ENCODE measurements around the gene HK2. TPM values are rescaled to one million over a fixed set of nuclear protein-coding genes. Genes with fewer than 3 reads are reported as not detected.

Gene HK2
- total and polyA plus RNA-seq, 5 experiments from 2014 or later = 1.2 to 7.3 (median 5.7) TPM

Other genes starting within 250 kb of the HK2 start
- gene M1AP, start 185.8 kb upstream of the HK2 start, total RNA-seq = not detected
- under 1 TPM in 1 of 3 donors, not detected in 2; 0.10 TPM for gene M1AP, start 185.8 kb upstream of the HK2 start, polyA plus RNA-seq
- 10 to 100 TPM; 16.5 to 18.9 TPM for gene SEMA4F, start 179.9 kb upstream of the HK2 start, total RNA-seq
- gene SEMA4F, start 179.9 kb upstream of the HK2 start, polyA plus RNA-seq = 1 to 10 TPM; 5.6 to 8.3 (median 7.5) TPM
- 10 to 100 TPM; 49.0 to 55.7 TPM for gene POLE4, start 124.5 kb downstream of the HK2 start, total RNA-seq
- gene POLE4, start 124.5 kb downstream of the HK2 start, polyA plus RNA-seq = 100 to 1,000 TPM; 108 to 163 (median 138) TPM